SK-N-SH (cell line): Measurements from ENCODE around the gene SH3BP1. TPM values are rescaled to one million over a fixed set of nuclear protein-coding genes. Genes with fewer than 3 reads are reported as not detected.
A peak's percentile ranks its signal among the peaks of the same experiment; 100 is the strongest.
"Not testable (repeated sequence)": the region's sequence is repeated elsewhere in the genome, so short reads cannot be mapped to it uniquely, and the experiment has no call there.

Experiments used
- CTCF ChIA-PET: fragments of 300-600, 350-600 bp; formaldehyde crosslinking; extraction: SDS; loops from one replicate; lab custom pipeline; 2021; lab: Yijun Ruan, JAX
- POLR2A ChIA-PET: fragments of 350-600 bp; sonication (Branson Sonifier 250); formaldehyde crosslinking; extraction: SDS; loops from one replicate; lab custom pipeline; 2020; ENCODE audit warnings: antibody characterized with exemption, inconsistent platforms; lab: Yijun Ruan, JAX
- DNase-seq: peaks from one replicate; pipeline ENCODE4 v3.0.0; 2012
- H2AFZ ChIP-seq: fragments of 200-600 bp; sonication (generic); 2 replicates; pipeline ENCODE4 v1.8.1; 2016; ENCODE audit warnings: antibody characterized with exemption, mild to moderate bottlenecking, low read depth
- H3F3A ChIP-seq: fragments of 200-600 bp; sonication (generic); replicated peaks from 2 replicates; pipeline ENCODE3; 2016; ENCODE audit warnings: antibody characterized with exemption, mild to moderate bottlenecking; ENCODE audit not compliant: insufficient read depth
- H3K27ac ChIP-seq, 2 experiments: fragments of 200-500 bp in 1 of 2; fragments of 200-600 bp in 1 of 2; sonication (Bioruptor generic) in 1 of 2; sonication (generic), shearing (Covaris generic) in 1 of 2; 2 replicates each; pipeline versions ENCODE4 v1.5.1 to v1.6.1; 2014 to 2016; ENCODE audit warnings: low read depth in 2 of 2, inconsistent platforms in 1 of 2, low read length in 1 of 2, mild to moderate bottlenecking in 1 of 2, mixed read lengths in 1 of 2
- H3K27me3 ChIP-seq: fragments of 200-600 bp; sonication (generic), shearing (Covaris generic); 2 replicates; pipeline ENCODE4 v1.6.1; 2016; ENCODE audit warnings: mixed run types; ENCODE audit not compliant: insufficient read depth
- H3K36me3 ChIP-seq, 2 experiments: fragments of 200-500 bp in 1 of 2; fragments of 200-600 bp in 1 of 2; sonication (Bioruptor generic) in 1 of 2; sonication (generic) in 1 of 2; replicated peaks in 1 of 2; 2 replicates each; pipeline versions ENCODE3 to v1.5.1; 2014 to 2016; ENCODE audit warnings: low read length in 1 of 2, mild to moderate bottlenecking in 1 of 2; ENCODE audit not compliant: insufficient read depth in 2 of 2, control insufficient read depth in 1 of 2
- H3K4me1 ChIP-seq, 2 experiments: fragments of 200-500 bp in 1 of 2; fragments of 200-600 bp in 1 of 2; sonication (Bioruptor generic) in 1 of 2; sonication (generic), shearing (Covaris generic) in 1 of 2; 2 replicates each; pipeline versions ENCODE4 v1.5.1 to v1.6.1; 2014 to 2016; ENCODE audit warnings: low read depth in 1 of 2, low read length in 1 of 2, mixed run types in 1 of 2; ENCODE audit not compliant: insufficient read depth in 2 of 2, control insufficient read depth in 1 of 2
- H3K4me2 ChIP-seq: fragments of 200-600 bp; sonication (generic), shearing (Covaris generic); 2 replicates; pipeline ENCODE4 v1.6.1; 2017; ENCODE audit warnings: mixed run types
- H3K4me3 ChIP-seq, 2 experiments: fragments of 200-500 bp in 1 of 2; fragments of 200-600 bp in 1 of 2; sonication (Bioruptor generic) in 1 of 2; sonication (generic), shearing (Covaris generic) in 1 of 2; 2 replicates each; pipeline versions ENCODE4 v1.5.1 to v1.8.1; 2014 to 2016; ENCODE audit warnings: low read depth in 2 of 2, inconsistent platforms in 1 of 2, low read length in 1 of 2, mild to moderate bottlenecking in 1 of 2, mixed read lengths in 1 of 2, moderate library complexity in 1 of 2
- H3K79me2 ChIP-seq: fragments of 200-600 bp; sonication (generic); 2 replicates; pipeline ENCODE4 v1.8.1; 2017; ENCODE audit warnings: mild to moderate bottlenecking; ENCODE audit not compliant: insufficient read depth
- H3K9ac ChIP-seq: fragments of 200-600 bp; sonication (generic); 2 replicates; pipeline ENCODE4 v1.6.1; 2017; ENCODE audit warnings: mixed run types
- H3K9me2 ChIP-seq: fragments of 200-600 bp; sonication (generic); 2 replicates; pipeline ENCODE4 v1.6.1; 2017; ENCODE audit warnings: mixed run types
- H3K9me3 ChIP-seq: fragments of 200-600 bp; sonication (generic); 2 replicates; pipeline ENCODE4 v1.6.1; 2017; ENCODE audit warnings: mixed run types, mild to moderate bottlenecking, moderate library complexity
- H4K20me1 ChIP-seq: fragments of 200-600 bp; sonication (generic); 2 replicates; pipeline ENCODE4 v1.6.1; 2017; ENCODE audit warnings: mild to moderate bottlenecking, mixed run types; ENCODE audit not compliant: insufficient read depth
- CHD2 ChIP-seq: fragments of 150-350 bp; IDR thresholded peaks from 2 replicates; pipeline ENCODE4 v1.6.1; 2018; ENCODE audit warnings: low read length; ENCODE audit not compliant: partially characterized antibody
- ELF1 ChIP-seq: IDR thresholded peaks from 2 replicates; pipeline ENCODE4 v1.4.0; 2012
- EP300 ChIP-seq, 2 experiments: IDR thresholded peaks; 2 replicates each; pipeline versions ENCODE4 v1.4.0 to v1.6.1; 2012; ENCODE audit warnings: borderline replicate concordance in 1 of 2, low read depth in 1 of 2, low read length in 1 of 2
- EZH2phosphoT487 ChIP-seq: fragments of 200-600 bp; sonication (generic); IDR thresholded peaks from 2 replicates; pipeline ENCODE4 v1.6.1; 2017; ENCODE audit warnings: low read depth, mixed run types, mild to moderate bottlenecking, antibody characterized with exemption, moderate library complexity, borderline replicate concordance
- FOSL2 ChIP-seq: IDR thresholded peaks from 2 replicates; pipeline ENCODE4 v1.4.0; 2012; ENCODE audit warnings: low read depth, mild to moderate bottlenecking, moderate library complexity, borderline replicate concordance
- FOXJ3 ChIP-seq: sonication (generic); formaldehyde crosslinking; IDR thresholded peaks from 2 replicates; pipeline ENCODE4 v1.5.1; 2020; ENCODE audit warnings: mild to moderate bottlenecking, missing genetic modification reagents
- FOXM1 ChIP-seq: IDR thresholded peaks from 2 replicates; pipeline ENCODE4 v1.4.0; 2012; ENCODE audit warnings: low read depth, mild to moderate bottlenecking
- JUND ChIP-seq: IDR thresholded peaks from 2 replicates; pipeline ENCODE4 v1.4.0; 2012
- MEF2A ChIP-seq: IDR thresholded peaks from 2 replicates; pipeline ENCODE4 v1.4.0; 2012; ENCODE audit warnings: low read depth, borderline replicate concordance
- MXI1 ChIP-seq: IDR thresholded peaks from 2 replicates; pipeline ENCODE4 v1.6.1; 2012; ENCODE audit warnings: mild to moderate bottlenecking, low read depth, low read length, improper control_type of control experiment
- NFIC ChIP-seq: IDR thresholded peaks from 2 replicates; pipeline ENCODE4 v1.4.0; 2012; ENCODE audit warnings: borderline replicate concordance
- NRF1 ChIP-seq: IDR thresholded peaks from 2 replicates; pipeline ENCODE4 v1.6.1; 2012; ENCODE audit warnings: low read depth, mild to moderate bottlenecking, low read length
- RAD21 ChIP-seq: IDR thresholded peaks from 2 replicates; pipeline ENCODE4 v1.6.1; 2012; ENCODE audit warnings: mild to moderate bottlenecking, low read length
- RXRA ChIP-seq: IDR thresholded peaks from 2 replicates; pipeline ENCODE4 v1.4.0; 2012; ENCODE audit warnings: low read depth, mild to moderate bottlenecking, borderline replicate concordance
- SMC3 ChIP-seq: IDR thresholded peaks from 2 replicates; pipeline ENCODE4 v1.6.1; 2012; ENCODE audit warnings: low read depth, low read length, improper control_type of control experiment
- TCF12 ChIP-seq: IDR thresholded peaks from 2 replicates; pipeline ENCODE4 v1.4.0; 2012
- WGBS: methylation state at CpG from one replicate; pipeline ENCODE4 v1.1.6; 2017; ENCODE audit warnings: low lambda C conversion rate; 5-methylcytosine and 5-hydroxymethylcytosine counted together
- polyA plus RNA-seq, 3 experiments: library from polyadenylated mRNA; depleted of rRNA; stranded (reverse); fragments of >200 nt; gene quantifications; 2 replicates each; pipeline ENCODE4 v1.2.3, GENCODE V29; 2012
- TF ChIP-seq, protein P1 (sequence below): fragments of 150-350 bp; IDR thresholded peaks from 2 replicates; pipeline ENCODE4 v1.6.1; 2017; ENCODE audit warnings: antibody characterized with exemption, low read length, low read depth, borderline replicate concordance
- TF ChIP-seq, protein P2 (sequence below): IDR thresholded peaks from 2 replicates; pipeline ENCODE4; 2012
- TF ChIP-seq, protein P3 (sequence below): fragments of 150-350 bp; IDR thresholded peaks from 2 replicates; pipeline ENCODE4 v1.6.1; 2016; ENCODE audit warnings: mild to moderate bottlenecking, low read depth, low read length
- TF ChIP-seq, protein P4 (sequence below): fragments of 200-600 bp; sonication (generic); IDR thresholded peaks from 2 replicates; pipeline ENCODE4 v1.6.1; 2017; ENCODE audit warnings: antibody characterized with exemption, mild to moderate bottlenecking, moderate library complexity

Gene SH3BP1
- polyA plus RNA-seq, 1 of the 3 experiments (the other 2 are of a cell fraction): 8.9 TPM

DNA sequence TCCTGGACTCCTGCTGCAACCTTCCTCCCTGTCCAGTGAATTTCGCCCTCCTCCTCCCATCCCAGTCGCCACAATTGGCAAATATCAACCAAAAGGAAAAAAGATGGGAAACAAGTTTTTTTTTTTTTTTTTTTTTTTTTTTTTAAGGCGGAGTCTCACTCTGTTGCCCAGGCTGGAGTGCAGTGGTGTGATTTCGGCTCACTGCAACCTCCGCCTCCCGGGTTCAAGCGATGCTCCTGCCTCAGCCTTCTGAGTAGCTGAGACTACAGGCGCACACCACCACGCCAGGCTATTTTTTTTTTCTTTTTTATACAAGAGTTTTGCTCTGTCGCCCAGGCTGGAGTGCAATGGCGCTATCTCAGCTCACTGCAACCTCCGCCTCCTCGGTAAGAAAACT, 56.8 kb downstream of the SH3BP1 start:
- not testable (repeated sequence) for DNase-seq, H3K9me2 ChIP-seq, H3K27me3 ChIP-seq, H3K9me3 ChIP-seq, H2AFZ ChIP-seq, H4K20me1 ChIP-seq
- CTCF ChIA-PET: interaction anchor here (0.6 to 6.2 kb wide), 15 partner anchors 7 to 96 kb away, joined by 3 to 65 read pairs (median 4); partner anchors contain the start of genes NOL12 and PDXP
- peaks cover 13 to 22% of the 10 kb centered on the region in 2 experiments for H3K36me3 ChIP-seq
- 47% methylated on average over 13 of the region's 13 CpGs for WGBS
- H3K27ac ChIP-seq: peak overlapping the region; percentile 51 to 68
- H3K79me2 ChIP-seq: peaks cover 17% of the 10 kb centered on the region
- H3K9ac ChIP-seq: 0 out of 2 replicates have a peak overlapping the region, but pooled peaks have one; percentile 11
- peak overlapping the region; percentile 57 to 82 for H3K4me3 ChIP-seq
- H3F3A ChIP-seq: peaks cover 21% of the 10 kb centered on the region
- H3K4me2 ChIP-seq: peak overlapping the region; percentile 89
- POLR2A ChIA-PET: interaction anchor here (1.1 to 1.6 kb wide), 2 partner anchors 15 to 35 kb away, joined by 3 to 4 read pairs; no protein-coding TSS in a partner anchor
- peaks cover 6 to 11% of the 10 kb centered on the region in 2 experiments; a peak in 2 of 4 replicates for H3K4me1 ChIP-seq

DNA sequence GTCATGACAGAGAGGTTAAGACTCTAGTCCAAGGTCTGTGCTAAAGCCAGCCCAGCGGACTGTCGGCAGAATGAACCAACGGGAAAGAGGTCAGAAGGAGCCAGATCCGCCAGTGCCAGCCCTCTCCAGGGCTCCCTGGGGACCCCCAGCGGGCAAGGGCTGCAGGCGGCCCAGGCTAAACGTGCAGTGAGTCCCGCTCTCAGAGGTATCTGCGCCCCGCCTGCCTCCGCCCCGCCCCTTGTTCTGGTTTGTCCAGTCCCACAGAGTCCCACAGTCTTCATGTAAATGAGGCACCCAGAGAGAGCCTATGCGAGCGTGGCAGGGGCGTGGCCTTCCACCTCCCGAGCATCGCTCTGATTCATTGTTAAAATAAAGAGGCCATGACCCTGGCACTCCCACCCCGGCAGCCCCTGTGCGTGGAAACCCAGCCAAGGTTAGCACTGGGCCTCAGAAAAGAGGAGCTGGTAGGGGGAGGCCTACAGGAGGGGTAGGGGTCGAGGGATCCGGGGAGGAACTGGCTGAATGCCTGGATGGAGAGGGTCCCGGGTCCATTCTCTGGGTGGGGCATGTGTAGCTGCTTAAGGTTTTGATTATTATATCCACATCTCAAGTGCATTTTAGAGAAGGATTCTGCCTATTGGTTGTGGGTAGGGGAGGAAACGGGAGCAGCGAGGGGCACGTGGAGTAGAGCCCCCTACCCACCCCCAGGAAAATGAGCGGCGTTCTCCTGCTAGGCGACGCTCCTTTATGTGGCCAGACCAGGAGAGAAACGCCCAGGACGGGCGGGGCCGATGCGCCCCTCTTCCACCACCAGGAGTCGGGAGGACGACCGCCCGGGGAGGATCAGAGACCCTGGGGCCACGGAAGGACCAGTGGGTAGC, 57.4 kb downstream of the SH3BP1 start, which contains the start of gene TRIOBP:
TSS of gene TRIOBP (plus strand) at position 392 of the 881 bp plus-strand sequence. CDS start 4,318 bp downstream, outside the sequence.
- ChIA-PET POLR2A (interaction anchor here (0.8 to 1.6 kb wide), 3 partner anchors 11 to 35 kb away, joined by 3 to 4 read pairs (median 4); partner anchors contain the start of gene NOL12), CTCF (interaction anchor here (0.6 to 6.2 kb wide), 28 partner anchors 8 to 154 kb away, joined by 3 to 65 read pairs (median 4); partner anchors contain the start of genes NOL12 and PDXP)
- H2AFZ ChIP-seq: peak within 1 kb of the TSS; percentile 86
- 2% methylated on average over 18 of the region's 39 CpGs for WGBS
- no peaks in the 10 kb centered on the region for H3K9me3 ChIP-seq
- peaks cover 10 to 15% of the 10 kb centered on the region in 2 experiments for H3K36me3 ChIP-seq
- peak within 1 kb of the TSS; percentile 57 to 82 for H3K4me3 ChIP-seq
- H3K27me3 ChIP-seq: no peaks in the 10 kb centered on the region
- H3K9ac ChIP-seq: peak within 1 kb of the TSS; percentile 84
- peaks cover 6 to 11% of the 10 kb centered on the region in 2 experiments; a peak in 2 of 4 replicates for H3K4me1 ChIP-seq
- H3K27ac ChIP-seq: peak within 1 kb of the TSS; percentile 57 to 80
- H3K9me2 ChIP-seq: no peaks in the 10 kb centered on the region
- peak within 1 kb of the TSS; percentile 89 for H3K4me2 ChIP-seq
- peaks cover 21% of the 10 kb centered on the region for H3F3A ChIP-seq
- H3K79me2 ChIP-seq: peaks cover 17% of the 10 kb centered on the region
- peak; percentile 95 for DNase-seq
- no peaks in the 10 kb centered on the region for H4K20me1 ChIP-seq
- TF ChIP-seq JUND: no peak
- peak; percentile 63 for TF ChIP-seq SMC3
- TF ChIP-seq CHD2: peak; percentile 68
- TF ChIP-seq, protein P1, sequence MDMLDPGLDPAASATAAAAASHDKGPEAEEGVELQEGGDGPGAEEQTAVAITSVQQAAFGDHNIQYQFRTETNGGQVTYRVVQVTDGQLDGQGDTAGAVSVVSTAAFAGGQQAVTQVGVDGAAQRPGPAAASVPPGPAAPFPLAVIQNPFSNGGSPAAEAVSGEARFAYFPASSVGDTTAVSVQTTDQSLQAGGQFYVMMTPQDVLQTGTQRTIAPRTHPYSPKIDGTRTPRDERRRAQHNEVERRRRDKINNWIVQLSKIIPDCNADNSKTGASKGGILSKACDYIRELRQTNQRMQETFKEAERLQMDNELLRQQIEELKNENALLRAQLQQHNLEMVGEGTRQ: no peak
- peak in 1 of 2 experiments; percentile 24; a peak in 1 of 4 replicates for TF ChIP-seq EP300 (IDR thresholded peaks at IDR 0.05; ENCODE audit: borderline replicate concordance in 1 of 2, low read depth in 1 of 2, low read length in 1 of 2)
- no peak for TF ChIP-seq FOXJ3
- TF ChIP-seq ELF1: no peak
- TF ChIP-seq FOSL2: no peak
- peak; percentile 5; the same call in 1 of the 2 replicates for TF ChIP-seq TCF12
- no peak; the same call in none of the 2 replicates for TF ChIP-seq MXI1
- TF ChIP-seq RAD21: peak; percentile 64
- no peak for TF ChIP-seq NFIC
- TF ChIP-seq, protein P2, sequence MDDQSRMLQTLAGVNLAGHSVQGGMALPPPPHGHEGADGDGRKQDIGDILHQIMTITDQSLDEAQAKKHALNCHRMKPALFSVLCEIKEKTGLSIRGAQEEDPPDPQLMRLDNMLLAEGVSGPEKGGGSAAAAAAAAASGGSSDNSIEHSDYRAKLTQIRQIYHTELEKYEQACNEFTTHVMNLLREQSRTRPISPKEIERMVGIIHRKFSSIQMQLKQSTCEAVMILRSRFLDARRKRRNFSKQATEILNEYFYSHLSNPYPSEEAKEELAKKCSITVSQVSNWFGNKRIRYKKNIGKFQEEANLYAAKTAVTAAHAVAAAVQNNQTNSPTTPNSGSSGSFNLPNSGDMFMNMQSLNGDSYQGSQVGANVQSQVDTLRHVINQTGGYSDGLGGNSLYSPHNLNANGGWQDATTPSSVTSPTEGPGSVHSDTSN: 0 out of 2 replicates have a peak, but pooled peaks have one; percentile 16
- TF ChIP-seq, protein P3, sequence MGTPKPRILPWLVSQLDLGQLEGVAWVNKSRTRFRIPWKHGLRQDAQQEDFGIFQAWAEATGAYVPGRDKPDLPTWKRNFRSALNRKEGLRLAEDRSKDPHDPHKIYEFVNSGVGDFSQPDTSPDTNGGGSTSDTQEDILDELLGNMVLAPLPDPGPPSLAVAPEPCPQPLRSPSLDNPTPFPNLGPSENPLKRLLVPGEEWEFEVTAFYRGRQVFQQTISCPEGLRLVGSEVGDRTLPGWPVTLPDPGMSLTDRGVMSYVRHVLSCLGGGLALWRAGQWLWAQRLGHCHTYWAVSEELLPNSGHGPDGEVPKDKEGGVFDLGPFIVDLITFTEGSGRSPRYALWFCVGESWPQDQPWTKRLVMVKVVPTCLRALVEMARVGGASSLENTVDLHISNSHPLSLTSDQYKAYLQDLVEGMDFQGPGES: no peak
- TF ChIP-seq MEF2A: no peak
- no peak for TF ChIP-seq FOXM1
- TF ChIP-seq NRF1: peak; percentile 31; the same call in 1 of the 2 replicates
- TF ChIP-seq, protein P4, sequence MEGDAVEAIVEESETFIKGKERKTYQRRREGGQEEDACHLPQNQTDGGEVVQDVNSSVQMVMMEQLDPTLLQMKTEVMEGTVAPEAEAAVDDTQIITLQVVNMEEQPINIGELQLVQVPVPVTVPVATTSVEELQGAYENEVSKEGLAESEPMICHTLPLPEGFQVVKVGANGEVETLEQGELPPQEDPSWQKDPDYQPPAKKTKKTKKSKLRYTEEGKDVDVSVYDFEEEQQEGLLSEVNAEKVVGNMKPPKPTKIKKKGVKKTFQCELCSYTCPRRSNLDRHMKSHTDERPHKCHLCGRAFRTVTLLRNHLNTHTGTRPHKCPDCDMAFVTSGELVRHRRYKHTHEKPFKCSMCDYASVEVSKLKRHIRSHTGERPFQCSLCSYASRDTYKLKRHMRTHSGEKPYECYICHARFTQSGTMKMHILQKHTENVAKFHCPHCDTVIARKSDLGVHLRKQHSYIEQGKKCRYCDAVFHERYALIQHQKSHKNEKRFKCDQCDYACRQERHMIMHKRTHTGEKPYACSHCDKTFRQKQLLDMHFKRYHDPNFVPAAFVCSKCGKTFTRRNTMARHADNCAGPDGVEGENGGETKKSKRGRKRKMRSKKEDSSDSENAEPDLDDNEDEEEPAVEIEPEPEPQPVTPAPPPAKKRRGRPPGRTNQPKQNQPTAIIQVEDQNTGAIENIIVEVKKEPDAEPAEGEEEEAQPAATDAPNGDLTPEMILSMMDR: peak; percentile 61
- TF ChIP-seq EZH2phosphoT487: no peak
- TF ChIP-seq RXRA: no peak; the same call in 1 of the 2 replicates
